ENCODE measurements around the gene ACAD10.

- no peak for TF ChIP-seq CTCF (IDR thresholded peaks at IDR 0.05)
- TF ChIP-seq POLR2AphosphoS5 (IDR thresholded peaks at IDR 0.05; ENCODE audit: low read depth, low read length): no peak
- TF ChIP-seq, protein P1, sequence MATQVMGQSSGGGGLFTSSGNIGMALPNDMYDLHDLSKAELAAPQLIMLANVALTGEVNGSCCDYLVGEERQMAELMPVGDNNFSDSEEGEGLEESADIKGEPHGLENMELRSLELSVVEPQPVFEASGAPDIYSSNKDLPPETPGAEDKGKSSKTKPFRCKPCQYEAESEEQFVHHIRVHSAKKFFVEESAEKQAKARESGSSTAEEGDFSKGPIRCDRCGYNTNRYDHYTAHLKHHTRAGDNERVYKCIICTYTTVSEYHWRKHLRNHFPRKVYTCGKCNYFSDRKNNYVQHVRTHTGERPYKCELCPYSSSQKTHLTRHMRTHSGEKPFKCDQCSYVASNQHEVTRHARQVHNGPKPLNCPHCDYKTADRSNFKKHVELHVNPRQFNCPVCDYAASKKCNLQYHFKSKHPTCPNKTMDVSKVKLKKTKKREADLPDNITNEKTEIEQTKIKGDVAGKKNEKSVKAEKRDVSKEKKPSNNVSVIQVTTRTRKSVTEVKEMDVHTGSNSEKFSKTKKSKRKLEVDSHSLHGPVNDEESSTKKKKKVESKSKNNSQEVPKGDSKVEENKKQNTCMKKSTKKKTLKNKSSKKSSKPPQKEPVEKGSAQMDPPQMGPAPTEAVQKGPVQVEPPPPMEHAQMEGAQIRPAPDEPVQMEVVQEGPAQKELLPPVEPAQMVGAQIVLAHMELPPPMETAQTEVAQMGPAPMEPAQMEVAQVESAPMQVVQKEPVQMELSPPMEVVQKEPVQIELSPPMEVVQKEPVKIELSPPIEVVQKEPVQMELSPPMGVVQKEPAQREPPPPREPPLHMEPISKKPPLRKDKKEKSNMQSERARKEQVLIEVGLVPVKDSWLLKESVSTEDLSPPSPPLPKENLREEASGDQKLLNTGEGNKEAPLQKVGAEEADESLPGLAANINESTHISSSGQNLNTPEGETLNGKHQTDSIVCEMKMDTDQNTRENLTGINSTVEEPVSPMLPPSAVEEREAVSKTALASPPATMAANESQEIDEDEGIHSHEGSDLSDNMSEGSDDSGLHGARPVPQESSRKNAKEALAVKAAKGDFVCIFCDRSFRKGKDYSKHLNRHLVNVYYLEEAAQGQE (IDR thresholded peaks at IDR 0.05; ENCODE audit: insufficient read depth in 1 of 2, low read depth in 2 of 2, low read length in 1 of 2): no peak
- no peak for TF ChIP-seq TCF7L2 (IDR thresholded peaks at IDR 0.05; ENCODE audit: low read depth, low read length)
- no peak for TF ChIP-seq SIN3A (IDR thresholded peaks at IDR 0.05; ENCODE audit: borderline replicate concordance, insufficient read depth, low read depth, low read length)
Measured at GRCh38 chr12:111792856-111793235, 107.0 kb downstream of the ACAD10 start.
